Activated gamma-delta T cell treated with anti-CD3 and anti-CD28 coated beads, Interleukin-2, amount 50 U/mL, for 16 hours (primary cell): Measurements from ENCODE around the gene ABCC1.

Source experiments
- DNase-seq: peaks from one replicate; pipeline ENCODE4 v3.0.0-alpha.2; 2020; ENCODE audit warnings: low read depth

The ABCC1 gene

DNA sequence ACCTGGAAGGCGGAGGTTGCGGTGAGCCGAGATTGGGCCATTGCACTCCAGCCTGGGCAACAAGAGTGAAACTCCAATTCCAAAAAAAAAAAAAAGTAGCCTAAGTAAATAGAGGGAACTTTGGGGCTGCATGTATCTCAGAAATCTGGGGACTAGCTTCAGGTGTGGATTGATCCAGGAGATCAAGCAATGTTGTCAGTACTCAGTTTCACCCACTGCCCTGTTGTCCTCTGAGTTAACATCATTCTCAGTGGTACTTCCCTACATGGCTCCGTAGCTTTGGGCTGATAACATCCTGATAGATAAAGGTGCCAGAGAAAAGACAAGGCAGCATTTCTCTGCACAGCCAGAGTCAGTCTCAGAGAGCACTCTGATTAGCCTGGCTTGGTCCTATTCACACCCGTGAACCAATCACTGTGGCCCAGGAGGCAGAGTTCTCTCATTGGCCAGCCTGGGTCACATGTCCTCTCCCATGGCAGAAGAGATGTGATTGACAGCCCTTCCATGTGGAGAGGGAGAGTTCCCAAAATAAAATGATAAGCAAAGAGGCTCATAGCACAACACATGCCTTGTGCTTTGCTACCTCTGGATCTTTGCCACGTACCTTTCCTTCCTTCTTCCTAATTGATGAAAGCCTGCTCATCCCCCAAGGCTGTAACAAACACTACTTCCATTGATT, 99.6 kb downstream of the ABCC1 start:
- DNase-seq, result no peak

GRCh38 chr16:16050106-16050505, 100.7 kb downstream of the ABCC1 start:
- DNase-seq, result no peak

GRCh38 chr16:16051132-16051531, 101.7 kb downstream of the ABCC1 start:
- DNase-seq, result no peak

DNA sequence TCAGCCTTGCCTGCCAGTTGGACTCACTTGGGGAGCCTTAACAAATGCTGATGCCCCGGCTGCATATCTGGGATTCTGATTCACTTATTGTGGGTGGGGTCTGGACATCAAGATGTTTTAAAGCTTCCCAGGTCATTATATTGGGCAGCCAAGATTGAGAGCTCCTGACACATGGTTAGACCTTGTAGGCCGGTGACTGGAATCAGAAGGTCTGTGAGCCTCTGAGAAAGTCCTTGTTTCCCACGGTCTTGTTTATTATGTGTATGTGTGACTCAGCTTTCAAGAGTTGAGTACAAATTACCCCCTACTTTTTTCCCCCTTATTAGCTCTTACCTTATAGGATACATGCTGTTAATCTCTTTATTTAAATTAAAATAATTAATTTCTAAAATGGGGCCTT, 103.5 kb downstream of the ABCC1 start:
- DNase-seq, result no peak

DNA sequence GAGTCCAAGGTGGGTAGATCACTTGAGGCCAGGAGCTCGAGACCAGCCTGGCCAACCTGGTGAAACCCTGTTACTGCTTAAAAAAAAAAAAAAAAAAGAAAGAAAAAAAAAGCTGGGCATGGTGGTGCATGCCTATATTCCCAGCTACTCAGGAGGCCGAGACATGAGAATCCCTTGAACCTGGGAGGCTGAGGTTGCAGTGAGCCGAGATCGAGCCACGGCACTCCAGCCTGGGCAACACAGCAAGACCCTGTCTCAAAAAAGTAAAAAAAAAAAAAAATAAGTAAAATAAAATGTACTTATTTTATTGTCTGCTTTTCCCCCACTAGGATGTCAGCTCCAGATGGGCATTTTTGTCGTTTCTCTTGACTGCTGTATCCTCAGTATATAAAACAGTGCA, 107.7 kb downstream of the ABCC1 start:
- no peak for DNase-seq

- DNase-seq, result no peak
Observed at GRCh38 chr16:16059160-16059559, 109.7 kb downstream of the ABCC1 start.

- no peak for DNase-seq
Observed at GRCh38 chr16:16059895-16060590, 110.6 kb downstream of the ABCC1 start.

DNA sequence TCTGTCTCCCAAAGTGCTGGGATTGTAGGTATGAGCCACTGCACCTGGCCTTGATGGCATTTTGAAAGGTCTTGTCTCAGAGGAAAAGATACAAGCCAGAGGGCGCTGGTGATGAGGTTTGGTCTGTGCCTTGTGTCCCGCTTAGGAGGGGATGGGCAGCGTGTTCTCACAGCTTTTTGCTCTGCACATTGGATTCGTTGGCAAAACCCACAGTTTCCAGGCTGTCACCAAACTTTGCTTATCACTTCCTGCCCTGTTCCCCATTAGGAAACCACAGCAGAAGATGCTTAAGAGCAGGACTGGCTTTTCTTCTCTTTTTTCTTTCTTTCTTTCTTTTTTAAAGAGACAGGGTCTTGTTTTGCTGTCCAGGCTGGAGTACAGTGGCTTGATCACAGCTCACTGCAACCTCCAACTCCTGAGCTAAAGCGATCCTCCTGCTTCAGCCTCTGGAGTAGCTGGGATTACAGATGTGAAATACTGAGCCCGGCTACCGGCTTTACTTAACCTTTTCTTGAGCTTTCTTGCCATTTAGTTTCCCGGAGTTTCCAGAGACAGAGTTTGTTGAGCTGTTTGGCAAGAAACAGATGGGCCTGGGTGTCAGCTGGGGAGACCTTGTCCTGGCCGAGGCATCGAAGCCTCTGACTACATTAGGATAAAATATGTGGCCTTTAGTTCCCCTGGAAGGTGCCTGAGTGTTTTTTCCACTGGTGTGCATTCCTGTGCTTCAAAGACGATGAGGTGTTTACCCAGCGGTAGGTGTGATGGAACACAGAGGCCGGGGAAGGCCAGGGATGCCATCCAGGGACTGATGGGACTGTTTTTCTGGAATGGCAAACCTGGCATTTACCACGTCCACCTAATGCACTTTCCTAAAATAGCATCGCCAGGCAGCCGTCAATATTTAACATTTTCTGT, 112.9 kb downstream of the ABCC1 start:
- DNase-seq, result no peak

DNA sequence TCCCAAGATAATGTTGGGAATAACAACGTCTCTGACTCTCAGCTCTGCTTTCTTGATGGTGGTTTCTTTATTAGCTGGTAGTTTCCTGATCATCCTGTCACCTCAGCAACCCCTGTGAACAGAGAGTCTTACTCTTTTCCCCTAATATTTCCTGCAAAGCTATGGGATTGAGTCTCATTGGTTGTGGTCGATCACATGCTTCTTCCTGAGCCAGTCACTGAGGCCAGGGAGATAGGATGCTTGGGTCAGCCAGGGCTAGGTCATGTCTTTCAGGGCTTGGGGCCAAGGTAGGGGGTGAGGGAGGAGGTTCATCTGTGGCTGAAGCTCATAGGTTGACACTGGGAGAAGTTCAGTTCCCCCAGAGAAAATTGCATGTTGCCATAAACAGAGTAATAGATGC, 114.3 kb downstream of the ABCC1 start:
- no peak for DNase-seq

- DNase-seq, result no peak
Observed at GRCh38 chr16:16064874-16065384, 115.5 kb downstream of the ABCC1 start.

DNA sequence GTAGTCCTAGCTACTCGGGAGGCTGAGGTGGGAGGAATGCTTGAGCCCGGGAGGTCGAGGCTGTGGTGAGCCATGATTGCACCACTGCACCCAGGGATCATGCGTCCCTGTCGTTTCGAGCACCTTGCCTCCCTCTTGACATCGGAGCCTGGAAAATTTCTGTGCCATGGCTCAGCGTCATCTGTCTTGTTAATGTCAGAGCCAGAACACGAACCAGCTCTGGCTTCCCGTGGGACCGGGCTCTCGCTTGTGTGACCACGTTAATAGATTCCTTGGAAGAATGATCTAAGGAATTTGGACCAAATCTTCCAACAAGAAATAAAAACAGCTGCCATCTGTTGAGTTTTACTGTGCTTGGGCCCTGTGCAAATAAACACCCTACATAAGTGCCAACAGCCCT, 117.7 kb downstream of the ABCC1 start:
- no peak for DNase-seq

DNA sequence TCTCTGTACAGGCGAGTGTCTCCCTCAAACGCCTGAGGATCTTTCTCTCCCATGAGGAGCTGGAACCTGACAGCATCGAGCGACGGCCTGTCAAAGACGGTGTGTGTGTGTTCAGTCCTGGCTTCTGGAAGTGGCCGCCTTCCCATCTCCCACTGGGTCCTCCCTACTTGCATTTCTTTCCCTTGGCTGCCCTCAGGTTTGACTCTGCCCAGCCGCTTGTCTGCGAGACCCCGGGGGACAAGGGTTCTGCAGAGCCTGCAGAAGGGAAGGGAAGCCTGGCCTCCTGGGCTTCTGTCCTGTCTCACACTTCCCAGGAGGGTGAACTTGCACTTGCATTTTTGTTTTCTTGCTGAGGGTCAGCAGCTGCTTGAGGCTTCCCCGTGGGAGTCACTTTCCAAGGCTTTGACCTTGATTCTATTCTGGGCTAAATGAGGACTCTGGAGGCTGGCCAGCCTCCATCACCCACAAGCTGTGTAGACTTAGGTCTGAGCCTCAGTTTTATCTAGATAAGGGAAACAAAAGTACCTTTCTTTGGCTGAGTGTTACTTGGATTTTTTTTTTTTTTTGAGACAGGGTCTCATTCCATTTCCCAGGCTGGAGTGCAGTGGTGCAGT, 122.3 kb downstream of the ABCC1 start:
- no peak for DNase-seq

- DNase-seq, result no peak
Observed at GRCh38 chr16:16073001-16073545, 123.7 kb downstream of the ABCC1 start.

DNA sequence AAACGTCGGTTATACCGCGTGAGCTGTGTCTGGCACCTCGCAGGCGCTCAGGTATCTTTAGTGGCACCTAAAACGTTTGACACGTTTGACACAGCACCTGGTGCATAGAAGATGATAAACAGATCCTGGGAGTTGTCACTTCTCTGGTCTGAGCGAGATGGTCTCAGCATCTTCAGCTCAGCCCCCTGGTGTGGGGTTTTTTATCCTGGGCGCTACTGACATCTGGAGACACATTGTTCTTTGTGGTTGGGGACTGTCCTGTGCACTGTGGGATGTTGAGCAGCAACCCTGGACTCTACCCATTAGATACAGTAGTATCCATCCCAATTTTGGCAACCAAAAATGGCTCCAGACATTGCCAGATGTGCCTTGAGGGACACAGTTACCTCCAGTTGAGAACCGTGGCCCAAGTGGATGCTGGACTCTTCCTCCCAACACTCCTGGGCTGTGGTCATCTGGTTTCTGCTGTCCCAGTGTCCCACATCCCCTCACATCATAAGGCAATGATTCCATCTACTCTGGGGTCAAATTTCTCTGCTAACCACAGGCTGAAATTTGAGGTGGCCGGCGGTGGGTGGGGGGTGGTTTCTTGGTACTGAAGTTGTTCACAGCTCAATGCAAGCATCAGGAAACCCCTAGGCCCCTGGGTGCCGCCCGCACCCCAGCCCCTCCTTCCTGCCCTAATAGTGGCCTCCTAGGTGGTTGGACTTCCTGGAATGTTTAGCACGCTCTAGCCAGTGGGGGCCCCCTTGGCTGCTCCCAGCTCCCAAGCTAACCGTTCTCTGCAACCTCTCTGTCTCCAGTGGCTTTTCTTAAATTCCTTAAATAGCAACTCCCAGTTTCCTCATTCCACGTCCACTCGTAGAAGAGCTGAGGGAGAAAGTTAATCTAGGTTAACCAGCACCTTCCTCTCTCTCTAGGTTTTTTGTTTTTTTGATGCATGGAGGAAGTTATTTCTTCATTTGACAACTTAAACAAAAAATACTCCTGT, 124.8 kb downstream of the ABCC1 start:
- no peak for DNase-seq

DNA sequence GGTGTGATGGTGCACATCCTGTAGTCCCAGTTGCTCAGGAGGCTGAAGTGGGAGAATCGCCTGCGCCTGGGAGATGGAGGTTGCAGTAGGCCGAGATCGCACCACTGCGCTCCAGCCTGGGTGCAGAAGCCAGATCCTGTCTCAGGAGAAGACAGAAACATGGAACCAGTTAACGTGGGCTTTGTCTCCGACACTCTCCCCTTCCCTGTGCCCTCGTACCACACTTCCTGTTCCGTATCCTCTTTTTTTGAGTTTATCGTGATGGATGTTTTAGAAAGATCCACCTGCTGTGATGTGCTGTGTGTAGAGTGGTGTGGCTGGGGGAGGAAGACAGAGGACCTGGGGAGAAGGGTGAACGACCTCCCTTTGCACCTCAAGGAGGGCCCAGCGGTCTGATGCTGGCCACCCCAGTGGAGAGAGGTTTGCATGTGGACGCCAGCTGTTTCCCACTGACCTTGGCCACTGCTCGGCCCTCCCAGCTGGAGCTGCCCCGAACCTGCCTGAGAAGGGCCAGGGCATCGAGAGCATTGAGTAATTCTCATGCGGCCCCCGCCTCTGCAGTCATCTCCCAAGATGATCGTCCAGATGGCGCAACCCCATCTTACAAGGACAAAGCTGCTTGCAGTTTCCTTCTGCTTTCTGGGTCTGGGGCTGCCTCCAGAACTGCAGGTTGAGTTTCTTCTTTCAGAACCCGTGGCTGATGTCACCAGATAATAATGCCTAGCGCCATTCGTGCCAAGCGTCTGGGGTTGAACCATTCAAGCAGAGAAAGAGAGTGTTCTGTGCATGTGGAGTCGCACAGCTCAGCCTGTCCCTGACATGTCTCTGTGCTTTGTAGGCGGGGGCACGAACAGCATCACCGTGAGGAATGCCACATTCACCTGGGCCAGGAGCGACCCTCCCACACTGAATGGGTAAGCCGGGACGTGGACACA, 126.3 kb downstream of the ABCC1 start:
- no peak for DNase-seq

DNA sequence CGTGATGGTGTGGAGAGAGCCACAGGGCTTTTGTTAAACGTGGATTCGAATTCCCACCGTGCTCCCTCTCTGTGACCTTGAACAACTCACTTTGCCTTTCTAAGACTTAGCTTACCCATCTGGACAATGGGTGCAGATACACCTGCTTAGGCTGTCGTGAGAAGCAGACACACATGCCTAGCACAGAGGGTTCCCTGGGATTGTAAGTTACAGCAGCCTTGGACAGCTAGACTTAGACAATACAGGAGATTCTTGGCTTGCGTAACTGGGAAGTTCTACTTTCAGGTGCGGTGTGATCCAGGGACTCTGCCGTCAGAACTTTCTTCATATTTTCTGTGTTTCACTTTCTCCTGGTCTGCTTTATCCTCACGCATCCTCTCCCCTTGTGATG, 127.0 kb downstream of the ABCC1 start:
- no peak for DNase-seq

GRCh38 chr16:16080465-16081065, 131.1 kb downstream of the ABCC1 start:
- DNase-seq, result no peak

GRCh38 chr16:16081141-16081540, 131.7 kb downstream of the ABCC1 start:
- DNase-seq, result no peak

GRCh38 chr16:16082255-16082654, 132.8 kb downstream of the ABCC1 start:
- DNase-seq, result no peak
